H9 (cell line): ENCODE data around the gene CEMIP. TPM values are rescaled to one million over a fixed set of nuclear protein-coding genes. Genes with fewer than 3 reads are reported as not detected.

Source experiments
- DNase-seq: peaks from one replicate; pipeline ENCODE4 v3.0.0-alpha.2; 2017
- H2AFZ ChIP-seq: one replicate; pipeline ENCODE4 v1.6.1; 2013; ENCODE audit warnings: mild to moderate bottlenecking, low read length, control low read depth, moderate library complexity
- H2AK5ac ChIP-seq: 2 replicates; pipeline ENCODE4 v1.6.1; 2013; ENCODE audit warnings: low read length, control low read depth, mixed read lengths; ENCODE audit not compliant: insufficient read length
- H2BK120ac ChIP-seq: one replicate; pipeline ENCODE4 v1.6.1; 2013; ENCODE audit warnings: low read depth, mild to moderate bottlenecking, low read length, control low read depth, inconsistent platforms; ENCODE audit not compliant: poor library complexity, severe bottlenecking
- H2BK12ac ChIP-seq: 2 replicates; pipeline ENCODE4 v1.6.1; 2013; ENCODE audit warnings: low read length, control low read depth, mixed read lengths, low read depth; ENCODE audit not compliant: insufficient read length
- H2BK15ac ChIP-seq: 2 replicates; pipeline ENCODE4 v1.6.1; 2013; ENCODE audit warnings: low read depth, low read length, control low read depth
- H2BK20ac ChIP-seq: one replicate; pipeline ENCODE4 v1.6.1; 2013; ENCODE audit warnings: low read depth, mild to moderate bottlenecking, low read length, control low read depth, inconsistent platforms; ENCODE audit not compliant: poor library complexity, severe bottlenecking
- H2BK5ac ChIP-seq: 2 replicates; pipeline ENCODE4 v1.6.1; 2013; ENCODE audit warnings: low read length, control low read depth, mixed read lengths; ENCODE audit not compliant: insufficient read length
- H3K14ac ChIP-seq: 2 replicates; pipeline ENCODE4 v1.6.1; 2013; ENCODE audit warnings: low read length, control low read depth; ENCODE audit not compliant: insufficient read depth
- H3K18ac ChIP-seq: 2 replicates; pipeline ENCODE4 v1.6.1; 2013; ENCODE audit warnings: low read depth, mild to moderate bottlenecking, mixed read lengths, low read length, control low read depth; ENCODE audit not compliant: insufficient read length
- H3K23ac ChIP-seq: 2 replicates; pipeline ENCODE4 v1.6.1; 2013; ENCODE audit warnings: low read length, control low read depth, mixed read lengths, low read depth; ENCODE audit not compliant: insufficient read length
- H3K23me2 ChIP-seq: 2 replicates; pipeline ENCODE4 v1.6.1; 2013; ENCODE audit warnings: low read depth, mild to moderate bottlenecking, mixed read lengths, low read length, control low read depth; ENCODE audit not compliant: insufficient read length, poor library complexity, severe bottlenecking
- H3K27ac ChIP-seq: 2 replicates; pipeline ENCODE4 v1.5.1; 2013; ENCODE audit warnings: low read length, control low read depth, mixed read lengths, low read depth; ENCODE audit not compliant: insufficient read length
- H3K27me3 ChIP-seq: 2 replicates; pipeline ENCODE4 v1.6.1; 2013; ENCODE audit warnings: low read length, control low read depth, inconsistent platforms; ENCODE audit not compliant: insufficient read depth
- H3K4ac ChIP-seq: 2 replicates; pipeline ENCODE4 v1.6.1; 2013; ENCODE audit warnings: low read depth, mild to moderate bottlenecking, control low read depth, inconsistent platforms, low read length, moderate library complexity
- H3K4me1 ChIP-seq: 2 replicates; pipeline ENCODE4 v1.6.1; 2013; ENCODE audit warnings: low read length, control low read depth, inconsistent platforms; ENCODE audit not compliant: insufficient read depth
- H3K4me2 ChIP-seq: 2 replicates; pipeline ENCODE4 v1.6.1; 2013; ENCODE audit warnings: low read length, control low read depth, mixed read lengths; ENCODE audit not compliant: insufficient read length, insufficient read depth
- H3K56ac ChIP-seq: 2 replicates; pipeline ENCODE4 v1.6.1; 2013; ENCODE audit warnings: low read depth, mild to moderate bottlenecking, mixed read lengths, low read length, control low read depth; ENCODE audit not compliant: insufficient read length
- H3K79me1 ChIP-seq: 2 replicates; pipeline ENCODE4 v1.6.1; 2013; ENCODE audit warnings: low read depth, mild to moderate bottlenecking, moderate library complexity, low read length, control low read depth, inconsistent platforms; ENCODE audit not compliant: insufficient read depth, poor library complexity, severe bottlenecking
- H3K79me2 ChIP-seq: 2 replicates; pipeline ENCODE4 v1.6.1; 2013; ENCODE audit warnings: low read length, control low read depth, inconsistent platforms; ENCODE audit not compliant: insufficient read depth
- H3K9ac ChIP-seq: 2 replicates; pipeline ENCODE4 v1.6.1; 2013; ENCODE audit warnings: low read length, control low read depth, mixed read lengths; ENCODE audit not compliant: insufficient read length; ENCODE audit errors: extremely low read depth
- H3K9me3 ChIP-seq: one replicate; pipeline ENCODE4 v1.6.1; 2013; ENCODE audit warnings: low read depth, low read length, inconsistent platforms; ENCODE audit not compliant: control insufficient read depth
- H3T11ph ChIP-seq: one replicate; pipeline ENCODE4 v1.6.1; 2013; ENCODE audit warnings: mild to moderate bottlenecking, low read length, control low read depth, inconsistent platforms
- H4K20me1 ChIP-seq: one replicate; pipeline ENCODE4 v1.6.1; 2013; ENCODE audit not compliant: control insufficient read depth, insufficient read length, insufficient read depth
- H4K5ac ChIP-seq: 2 replicates; pipeline ENCODE4 v1.6.1; 2013; ENCODE audit warnings: low read depth, mild to moderate bottlenecking, mixed read lengths, low read length, control low read depth; ENCODE audit not compliant: insufficient read length
- H4K8ac ChIP-seq: replicated peaks from 2 replicates; pipeline ENCODE4 v1.6.1; 2013; ENCODE audit warnings: low read length, control low read depth, mixed read lengths, low read depth; ENCODE audit not compliant: insufficient read length
- H4K91ac ChIP-seq: 2 replicates; pipeline ENCODE4 v1.6.1; 2013; ENCODE audit warnings: low read depth, mild to moderate bottlenecking, moderate library complexity, mixed read lengths, low read length, control low read depth; ENCODE audit not compliant: insufficient read length
- H3K27ac Mint-ChIP-seq, 3 experiments: 2 replicates in 2 of 3; 3 replicates in 1 of 3; pipeline ENCODE4 v1.8.0; 2020 to 2021; ENCODE audit warnings: mixed read lengths in 3 of 3, mild to moderate bottlenecking in 1 of 3, moderate library complexity in 1 of 3
- H3K27me3 Mint-ChIP-seq: 2 replicates; pipeline ENCODE4 v1.8.0; 2021; ENCODE audit warnings: low read depth, mild to moderate bottlenecking, moderate library complexity, mixed read lengths
- H3K36me3 Mint-ChIP-seq, 3 experiments: 2 replicates in 2 of 3; 3 replicates in 1 of 3; pipeline ENCODE4 v1.8.0; 2020 to 2021; ENCODE audit warnings: low read depth in 3 of 3, mixed read lengths in 3 of 3; ENCODE audit not compliant: insufficient read depth in 1 of 3
- H3K4me1 Mint-ChIP-seq, 2 experiments: 2 replicates each; pipeline ENCODE4 v1.8.0; 2020; ENCODE audit warnings: mixed read lengths in 2 of 2
- H3K4me3 Mint-ChIP-seq, 2 experiments: 2 replicates in 1 of 2; 3 replicates in 1 of 2; pipeline ENCODE4 v1.8.0; 2020 to 2021; ENCODE audit warnings: mild to moderate bottlenecking in 2 of 2, mixed read lengths in 2 of 2, moderate library complexity in 1 of 2
- H3K9me3 Mint-ChIP-seq, 2 experiments: 2 replicates in 1 of 2; 3 replicates in 1 of 2; pipeline ENCODE4 v1.8.0; 2020; ENCODE audit warnings: mild to moderate bottlenecking in 2 of 2, mixed read lengths in 2 of 2, moderate library complexity in 1 of 2
- WGBS: extraction: QIAGEN DNeasy Blood & Tissue Kit; methylation state at CpG from one replicate; pipeline ENCODE4 v1.1.7; 2013; ENCODE audit warnings: missing lambda C conversion rate, low lambda C conversion rate, mixed read lengths; ENCODE audit not compliant: insufficient read length; ENCODE audit errors: extremely low coverage; 5-methylcytosine and 5-hydroxymethylcytosine counted together
- total RNA-seq: library from RNA; stranded (reverse); gene quantifications from 2 replicates; pipeline ENCODE4 v1.2.1, GENCODE V29; 2021
- TF ChIP-seq, protein P1 (sequence below): fragments of 200-600 bp; sonication (generic); conservative IDR thresholded peaks from 3 replicates; pipeline ENCODE4 v1.8.0; 2021; ENCODE audit warnings: antibody characterized with exemption, mild to moderate bottlenecking

Gene CEMIP
- total RNA-seq, 1 experiment from 2014 or later, result 0.09 TPM

DNA sequence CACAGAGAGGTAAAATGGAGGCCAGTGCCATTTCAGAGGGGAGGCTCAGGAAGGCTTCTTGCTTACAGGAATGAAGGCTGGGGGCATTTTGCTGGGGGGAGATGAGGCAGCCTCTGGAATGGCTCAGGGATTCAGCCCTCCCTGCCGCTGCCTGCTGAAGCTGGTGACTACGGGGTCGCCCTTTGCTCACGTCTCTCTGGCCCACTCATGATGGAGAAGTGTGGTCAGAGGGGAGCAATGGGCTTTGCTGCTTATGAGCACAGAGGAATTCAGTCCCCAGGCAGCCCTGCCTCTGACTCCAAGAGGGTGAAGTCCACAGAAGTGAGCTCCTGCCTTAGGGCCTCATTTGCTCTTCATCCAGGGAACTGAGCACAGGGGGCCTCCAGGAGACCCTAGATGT is 170.6 kb downstream of the CEMIP start:
- no peak overlapping the region for H3K18ac ChIP-seq
- H2AFZ ChIP-seq, result no peak overlapping the region
- DNase-seq, result no peak
- H3K4me2 ChIP-seq, result no peak overlapping the region
- WGBS, result no CpG with 5 or more reads among the region's 4 CpGs
- no peaks in the 10 kb centered on the region for H4K20me1 ChIP-seq
- no peak overlapping the region for H2BK5ac ChIP-seq
- H2BK15ac ChIP-seq, result no peak overlapping the region
- H3K14ac ChIP-seq, result no peak overlapping the region
- H3K4me1 ChIP-seq, result peaks cover 1% of the 10 kb centered on the region
- H2AK5ac ChIP-seq, result no peak overlapping the region
- H3K27ac Mint-ChIP-seq, result no peak overlapping the region
- H3K4ac ChIP-seq, result no peak overlapping the region
- peaks cover 28 to 49% (median 37%) of the 10 kb centered on the region in 3 experiments for H3K36me3 Mint-ChIP-seq
- H3K27me3 ChIP-seq, result no peaks in the 10 kb centered on the region
- no peak overlapping the region for H2BK120ac ChIP-seq
- H3K23me2 ChIP-seq, result no peaks in the 10 kb centered on the region
- no peak overlapping the region for H4K8ac ChIP-seq
- no peak overlapping the region for H3K27ac ChIP-seq
- TF ChIP-seq, protein P1, sequence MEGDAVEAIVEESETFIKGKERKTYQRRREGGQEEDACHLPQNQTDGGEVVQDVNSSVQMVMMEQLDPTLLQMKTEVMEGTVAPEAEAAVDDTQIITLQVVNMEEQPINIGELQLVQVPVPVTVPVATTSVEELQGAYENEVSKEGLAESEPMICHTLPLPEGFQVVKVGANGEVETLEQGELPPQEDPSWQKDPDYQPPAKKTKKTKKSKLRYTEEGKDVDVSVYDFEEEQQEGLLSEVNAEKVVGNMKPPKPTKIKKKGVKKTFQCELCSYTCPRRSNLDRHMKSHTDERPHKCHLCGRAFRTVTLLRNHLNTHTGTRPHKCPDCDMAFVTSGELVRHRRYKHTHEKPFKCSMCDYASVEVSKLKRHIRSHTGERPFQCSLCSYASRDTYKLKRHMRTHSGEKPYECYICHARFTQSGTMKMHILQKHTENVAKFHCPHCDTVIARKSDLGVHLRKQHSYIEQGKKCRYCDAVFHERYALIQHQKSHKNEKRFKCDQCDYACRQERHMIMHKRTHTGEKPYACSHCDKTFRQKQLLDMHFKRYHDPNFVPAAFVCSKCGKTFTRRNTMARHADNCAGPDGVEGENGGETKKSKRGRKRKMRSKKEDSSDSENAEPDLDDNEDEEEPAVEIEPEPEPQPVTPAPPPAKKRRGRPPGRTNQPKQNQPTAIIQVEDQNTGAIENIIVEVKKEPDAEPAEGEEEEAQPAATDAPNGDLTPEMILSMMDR, result no peak
- no peak overlapping the region for H4K5ac ChIP-seq
- H3K56ac ChIP-seq, result no peak overlapping the region
- H3K9ac ChIP-seq, result no peak overlapping the region
- H3K23ac ChIP-seq, result no peak overlapping the region
- H4K91ac ChIP-seq, result no peak overlapping the region
- no peak overlapping the region for H2BK20ac ChIP-seq
- peaks cover 18 to 26% of the 10 kb centered on the region in 2 experiments for H3K4me1 Mint-ChIP-seq
- no peak overlapping the region for H3T11ph ChIP-seq
- no peak overlapping the region for H3K4me3 Mint-ChIP-seq
- H3K79me1 ChIP-seq, result no peaks in the 10 kb centered on the region
- H3K27me3 Mint-ChIP-seq, result no peaks in the 10 kb centered on the region
- no peaks in the 10 kb centered on the region for H3K79me2 ChIP-seq
- no peaks in the 10 kb centered on the region for H3K9me3 Mint-ChIP-seq
- no peaks in the 10 kb centered on the region for H3K9me3 ChIP-seq
- no peak overlapping the region for H2BK12ac ChIP-seq
